HG02678 (cell line): ENCODE data around the gene PTPA.
"Not testable (repeated sequence)": the region's sequence is repeated elsewhere in the genome, so short reads cannot be mapped to it uniquely, and the experiment has no call there.

Experiments
- ATAC-seq: cut with Tn5 transposase; IDR thresholded peaks from one replicate; pipeline ENCODE4 v1.9.1; 2021; ENCODE audit warnings: mild to moderate bottlenecking, moderate library complexity; ENCODE audit not compliant: unreplicated experiment

Gene PTPA

GRCh38 chr9:129175825-129176633 lies 64.8 kb downstream of the PTPA start:
- ATAC-seq, result no peak

GRCh38 chr9:129176701-129177442 lies 65.7 kb downstream of the PTPA start:
- no peak for ATAC-seq

- ATAC-seq, result peak; percentile 20
These were observed 66.2 kb downstream of the PTPA start for GRCh38 chr9:129177443-129177790.

- peak; percentile 83 for ATAC-seq
These were observed 66.8 kb downstream of the PTPA start, which contains the start of gene IER5L for GRCh38 chr9:129177791-129178567. Gene IER5L (minus strand): TSS chr9:129178261. CDS start chr9:129178052, 209 bp downstream.

- ATAC-seq, result no peak
These were observed 67.6 kb downstream of the PTPA start for GRCh38 chr9:129178568-129179382.

- ATAC-seq, result no peak
These were observed 70.0 kb downstream of the PTPA start for GRCh38 chr9:129181246-129181645.

- no peak for ATAC-seq
These were observed 70.9 kb downstream of the PTPA start for GRCh38 chr9:129182122-129182521.

GRCh38 chr9:129182625-129183494 lies 71.6 kb downstream of the PTPA start:
- no peak for ATAC-seq

GRCh38 chr9:129183495-129184218 lies 72.4 kb downstream of the PTPA start:
- no peak for ATAC-seq

GRCh38 chr9:129184219-129184524 lies 73.0 kb downstream of the PTPA start:
- no peak for ATAC-seq

- ATAC-seq, result no peak
These were observed 73.4 kb downstream of the PTPA start for GRCh38 chr9:129184596-129185122.

GRCh38 chr9:129185402-129185801 lies 74.2 kb downstream of the PTPA start:
- ATAC-seq, result no peak

- ATAC-seq, result no peak
These were observed 74.8 kb downstream of the PTPA start for GRCh38 chr9:129185991-129186390.

- ATAC-seq, result no peak
These were observed 75.8 kb downstream of the PTPA start for GRCh38 chr9:129187042-129187441.

- ATAC-seq, result not testable (repeated sequence)
These were observed 78.8 kb downstream of the PTPA start for GRCh38 chr9:129189971-129190370.

- no peak for ATAC-seq
These were observed 80.0 kb downstream of the PTPA start for GRCh38 chr9:129191234-129191633.

GRCh38 chr9:129193655-129194054 lies 82.4 kb downstream of the PTPA start:
- no peak for ATAC-seq

- no peak for ATAC-seq
These were observed 83.0 kb downstream of the PTPA start for GRCh38 chr9:129194221-129194620.

GRCh38 chr9:129195606-129196005 lies 84.4 kb downstream of the PTPA start:
- ATAC-seq, result no peak
